OCI-LY7 (cell line): ENCODE measurements around the gene FASTKD1. TPM values are rescaled to one million over a fixed set of nuclear protein-coding genes. Genes with fewer than 3 reads are reported as not detected.

Experiments used
- BruUV-seq: library from RNA; stranded (reverse); fragments of 400-500 nt; replicated peaks from 2 replicates; lab custom pipeline; 2021; lab: Mats Ljungman, UMichigan
- CTCF ChIA-PET: fragments of 300-600 bp; sonication (Branson Sonifier 250); formaldehyde crosslinking; loops from one replicate; lab custom pipeline; 2022; ENCODE audit warnings: antibody characterized with exemption; ENCODE audit not compliant: unreplicated experiment; lab: Charles Lee
- POLR2A ChIA-PET: fragments of 300-600 bp; sonication (Branson Sonifier 250); formaldehyde crosslinking; loops from one replicate; lab custom pipeline; 2022; ENCODE audit warnings: antibody characterized with exemption; lab: Charles Lee
- DNase-seq: peaks from one replicate; pipeline ENCODE4 v3.0.0-alpha.2; 2015; ENCODE audit warnings: low spot score
- H2AFZ ChIP-seq: fragments of 200-600 bp; sonication (generic), shearing (Covaris generic); 2 replicates; pipeline ENCODE4 v1.6.1; 2014; ENCODE audit warnings: mild to moderate bottlenecking, antibody characterized with exemption, low read length, moderate library complexity
- H3K27ac ChIP-seq: fragments of 200-600 bp; sonication (generic); 2 replicates; pipeline ENCODE4 v1.5.1; 2014; ENCODE audit warnings: mixed run types, low read depth, mild to moderate bottlenecking, moderate library complexity, low read length, inconsistent platforms; ENCODE audit not compliant: poor library complexity, severe bottlenecking
- H3K36me3 ChIP-seq: fragments of 200-600 bp; sonication (generic); 2 replicates; pipeline ENCODE4 v1.6.1; 2014; ENCODE audit warnings: mild to moderate bottlenecking, antibody characterized with exemption, low read length, moderate library complexity, mixed read lengths; ENCODE audit not compliant: insufficient read depth
- H3K4me1 ChIP-seq: fragments of 200-600 bp; sonication (generic); 2 replicates; pipeline ENCODE4 v1.5.1; 2014; ENCODE audit warnings: mild to moderate bottlenecking, low read length; ENCODE audit not compliant: insufficient read depth, poor library complexity, severe bottlenecking
- H3K4me2 ChIP-seq: fragments of 200-600 bp; sonication (generic); 2 replicates; pipeline ENCODE4 v1.6.1; 2014; ENCODE audit warnings: mild to moderate bottlenecking, low read length
- H3K4me3 ChIP-seq: fragments of 200-600 bp; sonication (generic); 2 replicates; pipeline ENCODE4 v1.5.1; 2014; ENCODE audit warnings: mild to moderate bottlenecking, low read depth, low read length; ENCODE audit not compliant: poor library complexity, severe bottlenecking
- H3K79me2 ChIP-seq: fragments of 200-600 bp; sonication (generic); 2 replicates; pipeline ENCODE4 v1.6.1; 2016; ENCODE audit warnings: low read depth, mild to moderate bottlenecking, low read length, moderate library complexity, mixed read lengths; ENCODE audit not compliant: insufficient read depth
- H3K9me2 ChIP-seq: fragments of 200-600 bp; sonication (generic); 2 replicates; pipeline ENCODE4 v1.6.1; 2016; ENCODE audit warnings: mild to moderate bottlenecking, low read length, mixed read lengths; ENCODE audit not compliant: insufficient read depth
- H3K9me3 ChIP-seq: fragments of 200-600 bp; sonication (generic); 2 replicates; pipeline ENCODE4 v1.6.1; 2014; ENCODE audit warnings: mild to moderate bottlenecking, mixed run types, low read length, mixed read lengths
- H4K20me1 ChIP-seq: fragments of 200-600 bp; sonication (generic); 2 replicates; pipeline ENCODE4 v1.6.1; 2014; ENCODE audit warnings: mild to moderate bottlenecking, antibody characterized with exemption, low read length, moderate library complexity, mixed read lengths; ENCODE audit not compliant: insufficient read depth
- EZH2phosphoT487 ChIP-seq: fragments of 200-600 bp; sonication (generic); IDR thresholded peaks from 2 replicates; pipeline ENCODE4 v1.6.1; 2018; ENCODE audit warnings: low read depth, borderline replicate concordance, mild to moderate bottlenecking, mixed run types, antibody characterized with exemption, low read length, moderate library complexity, mixed read lengths
- intact Hi-C: fragments of 100-400 bp; cut with micrococcal nuclease; formaldehyde crosslinking; loops from one replicate; pipeline ENCODE4 v1.10.0; 2022; ENCODE audit not compliant: unreplicated experiment
- total RNA-seq, 2 experiments: library from RNA; depleted of rRNA in 1 of 2; stranded (reverse); fragments of >200 nt in 1 of 2; shearing (Covaris generic) in 1 of 2; gene quantifications; 2 replicates each; pipeline ENCODE4 v1.2.3, GENCODE V29; 2014 to 2022
- TF ChIP-seq, protein P1 (sequence below): fragments of 200-600 bp; sonication (generic); conservative IDR thresholded peaks from 2 replicates; pipeline ENCODE4 v1.5.1; 2014; ENCODE audit warnings: mild to moderate bottlenecking, antibody characterized with exemption, low read length, moderate library complexity, mixed read lengths

FASTKD1 gene
- total RNA-seq, 2 experiments from 2014 or later: 34.6 to 54.9 TPM

DNA sequence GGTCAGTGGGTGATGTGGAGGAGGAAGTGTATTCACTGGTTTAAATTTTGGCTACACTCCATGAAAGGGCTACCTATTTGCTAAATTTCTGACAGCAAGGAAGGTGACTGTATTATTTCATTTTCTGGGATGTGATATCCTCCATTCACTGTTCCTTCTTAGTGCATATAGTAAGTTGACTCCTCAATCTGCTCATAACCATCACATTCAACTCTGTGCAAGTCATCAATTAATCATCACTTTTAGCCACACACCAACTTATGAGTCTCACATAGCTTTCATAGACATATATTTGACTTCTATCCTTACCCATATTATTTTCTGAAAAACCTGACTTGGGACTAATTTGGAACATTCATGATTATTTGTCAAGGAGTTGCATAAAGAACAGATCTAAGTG, 47.2 kb downstream of the FASTKD1 start:
- H3K79me2 ChIP-seq: no peaks in the 10 kb centered on the region
- intact Hi-C loops: loop anchor here (5.0 kb wide), 2 partner anchors 151 to 401 kb away; no protein-coding TSS in a partner anchor
- BruUV-seq: no TSS peak

DNA sequence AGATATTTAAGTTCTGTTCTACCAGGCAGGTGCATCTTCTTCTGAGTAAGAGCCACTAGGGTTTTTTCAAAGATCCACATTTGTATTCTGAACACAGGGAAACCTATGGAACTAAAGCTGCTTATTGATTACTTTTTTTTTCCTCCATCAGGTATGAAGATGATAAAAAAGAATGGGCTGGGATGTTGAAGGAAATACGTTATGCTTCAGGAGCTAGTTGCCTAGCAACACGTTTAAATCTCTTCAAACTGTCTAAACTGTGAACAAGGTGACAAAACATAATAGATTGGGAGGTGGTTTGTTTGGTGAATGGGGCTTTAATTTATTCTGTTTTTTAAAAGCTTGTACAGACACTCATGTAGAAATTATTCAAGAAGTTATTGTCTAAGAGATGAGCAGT, 48.2 kb downstream of the FASTKD1 start:
- no peak overlapping the region for H2AFZ ChIP-seq
- TF ChIP-seq EZH2phosphoT487: no peak
- TF ChIP-seq, protein P1, sequence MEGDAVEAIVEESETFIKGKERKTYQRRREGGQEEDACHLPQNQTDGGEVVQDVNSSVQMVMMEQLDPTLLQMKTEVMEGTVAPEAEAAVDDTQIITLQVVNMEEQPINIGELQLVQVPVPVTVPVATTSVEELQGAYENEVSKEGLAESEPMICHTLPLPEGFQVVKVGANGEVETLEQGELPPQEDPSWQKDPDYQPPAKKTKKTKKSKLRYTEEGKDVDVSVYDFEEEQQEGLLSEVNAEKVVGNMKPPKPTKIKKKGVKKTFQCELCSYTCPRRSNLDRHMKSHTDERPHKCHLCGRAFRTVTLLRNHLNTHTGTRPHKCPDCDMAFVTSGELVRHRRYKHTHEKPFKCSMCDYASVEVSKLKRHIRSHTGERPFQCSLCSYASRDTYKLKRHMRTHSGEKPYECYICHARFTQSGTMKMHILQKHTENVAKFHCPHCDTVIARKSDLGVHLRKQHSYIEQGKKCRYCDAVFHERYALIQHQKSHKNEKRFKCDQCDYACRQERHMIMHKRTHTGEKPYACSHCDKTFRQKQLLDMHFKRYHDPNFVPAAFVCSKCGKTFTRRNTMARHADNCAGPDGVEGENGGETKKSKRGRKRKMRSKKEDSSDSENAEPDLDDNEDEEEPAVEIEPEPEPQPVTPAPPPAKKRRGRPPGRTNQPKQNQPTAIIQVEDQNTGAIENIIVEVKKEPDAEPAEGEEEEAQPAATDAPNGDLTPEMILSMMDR: no peak
- no peak overlapping the region for H3K4me3 ChIP-seq
- intact Hi-C loops: loop anchor here (5.0 kb wide), 2 partner anchors 152 to 402 kb away; no protein-coding TSS in a partner anchor
- no peak overlapping the region for H3K4me2 ChIP-seq
- POLR2A ChIA-PET: no interaction called here
- DNase-seq: no peak
- H3K79me2 ChIP-seq: no peaks in the 10 kb centered on the region
- CTCF ChIA-PET: no interaction called here
- peaks cover 30% of the 10 kb centered on the region; the same call in 1 of the 2 replicates for H3K36me3 ChIP-seq
- no peaks in the 10 kb centered on the region for H3K9me2 ChIP-seq
- H3K27ac ChIP-seq: no peak overlapping the region
- H4K20me1 ChIP-seq: no peaks in the 10 kb centered on the region
- BruUV-seq: no TSS peak
- H3K9me3 ChIP-seq: no peaks in the 10 kb centered on the region
- H3K4me1 ChIP-seq: no peaks in the 10 kb centered on the region

More for the DNA sequence above, 47.2 kb downstream of the FASTKD1 start:
- POLR2A ChIA-PET: no interaction called here
- no peak for TF ChIP-seq EZH2phosphoT487
- TF ChIP-seq, protein P1: no peak
- H3K27ac ChIP-seq: no peak overlapping the region
- DNase-seq: no peak
- CTCF ChIA-PET: no interaction called here
- H3K4me3 ChIP-seq: no peak overlapping the region
- peaks cover 36% of the 10 kb centered on the region; the same call in 1 of the 2 replicates for H3K36me3 ChIP-seq
- no peak overlapping the region for H3K4me2 ChIP-seq
- H4K20me1 ChIP-seq: no peaks in the 10 kb centered on the region
- no peak overlapping the region for H2AFZ ChIP-seq
- H3K9me2 ChIP-seq: no peaks in the 10 kb centered on the region
- no peaks in the 10 kb centered on the region for H3K9me3 ChIP-seq
- no peaks in the 10 kb centered on the region for H3K4me1 ChIP-seq

DNA sequence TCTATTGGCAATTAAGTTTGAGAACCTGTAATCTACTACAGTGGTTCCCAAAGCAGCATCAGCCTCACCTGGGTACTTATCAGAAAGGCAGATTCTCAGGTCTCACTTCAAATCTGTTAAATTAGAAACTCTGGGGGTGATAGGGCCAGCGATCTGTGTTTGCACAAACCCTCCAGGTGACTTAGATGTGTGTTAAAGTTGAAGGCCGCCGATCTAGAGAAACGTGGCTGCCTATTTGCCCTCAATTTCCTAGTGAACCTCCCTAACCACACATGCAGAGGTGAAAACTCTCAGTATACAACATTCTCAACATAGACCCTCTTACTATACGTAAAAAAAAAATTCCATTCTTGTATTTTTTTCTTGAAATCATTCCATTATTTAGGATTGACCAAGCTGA, 50.0 kb downstream of the FASTKD1 start:
- Histone ChIP-seq H3K79me2 (no peaks in the 10 kb centered on the region), H3K27ac (no peak overlapping the region), H3K36me3 (peaks cover 13% of the 10 kb centered on the region; the same call in 1 of the 2 replicates), H3K4me1 (no peaks in the 10 kb centered on the region), H3K9me3 (no peaks in the 10 kb centered on the region), H3K9me2 (no peaks in the 10 kb centered on the region), H4K20me1 (no peaks in the 10 kb centered on the region), H3K4me2 (no peak overlapping the region), H3K4me3 (no peak overlapping the region), H2AFZ (no peak overlapping the region)
- no TSS peak for BruUV-seq
- CTCF ChIA-PET: no interaction called here
- no peak for DNase-seq
- intact Hi-C loops: no loop called here
- POLR2A ChIA-PET: interaction anchor here (0.6 kb wide), 1 partner anchor 371 kb away, joined by 4 read pairs; no protein-coding TSS in a partner anchor
- no peak for TF ChIP-seq EZH2phosphoT487
- TF ChIP-seq, protein P1: no peak
